Hepatocyte (in vitro differentiated cells): ENCODE data around the gene HCRTR2. TPM values are rescaled to one million over a fixed set of nuclear protein-coding genes. Genes with fewer than 3 reads are reported as not detected.

Experiments used
- DNase-seq: peaks from one replicate; pipeline ENCODE4 v3.0.0-alpha.2; 2016; ENCODE audit warnings: low spot score
- H2AFZ ChIP-seq: fragments of 200-600 bp; sonication (generic); 2 replicates; pipeline ENCODE4 v1.6.0; 2016; ENCODE audit warnings: antibody characterized with exemption, mild to moderate bottlenecking
- H3K27ac ChIP-seq: fragments of 200-600 bp; sonication (generic); 2 replicates; pipeline ENCODE4 v1.5.1; 2016; ENCODE audit warnings: mild to moderate bottlenecking
- H3K27me3 ChIP-seq: fragments of 200-600 bp; sonication (generic); 2 replicates; pipeline ENCODE4 v1.6.1; 2016
- H3K36me3 ChIP-seq: fragments of 200-600 bp; sonication (generic); replicated peaks from 2 replicates; pipeline ENCODE4 v1.5.1; 2016; ENCODE audit warnings: low read depth; ENCODE audit not compliant: insufficient read depth
- H3K4me1 ChIP-seq: fragments of 200-600 bp; sonication (generic); 2 replicates; pipeline ENCODE4 v1.5.1; 2016; ENCODE audit warnings: mild to moderate bottlenecking, moderate library complexity; ENCODE audit not compliant: insufficient read depth
- H3K4me2 ChIP-seq: fragments of 200-600 bp; sonication (generic); 2 replicates; pipeline ENCODE4 v1.6.0; 2016
- H3K4me3 ChIP-seq: fragments of 200-600 bp; sonication (generic); 2 replicates; pipeline ENCODE4 v1.5.1; 2016; ENCODE audit warnings: mild to moderate bottlenecking
- H3K79me2 ChIP-seq: fragments of 200-600 bp; sonication (generic); 2 replicates; pipeline ENCODE4 v1.6.0; 2017; ENCODE audit warnings: mild to moderate bottlenecking
- H3K9me2 ChIP-seq: fragments of 200-600 bp; sonication (generic); replicated peaks from 2 replicates; pipeline ENCODE4 v1.6.0; 2017; ENCODE audit warnings: mild to moderate bottlenecking; ENCODE audit not compliant: insufficient read depth
- H3K9me3 ChIP-seq: fragments of 200-600 bp; sonication (generic); 2 replicates; pipeline ENCODE4 v1.5.1; 2016; ENCODE audit warnings: low read depth, mild to moderate bottlenecking
- H4K20me1 ChIP-seq: fragments of 200-600 bp; sonication (generic); 2 replicates; pipeline ENCODE4 v1.6.0; 2016; ENCODE audit warnings: mild to moderate bottlenecking; ENCODE audit not compliant: insufficient read depth, poor library complexity, severe bottlenecking
- EZH2 ChIP-seq: fragments of 200-600 bp; sonication (generic); IDR thresholded peaks from 2 replicates; pipeline ENCODE4 v1.6.1; 2016; ENCODE audit warnings: antibody characterized with exemption, mild to moderate bottlenecking, borderline replicate concordance
- EZH2phosphoT487 ChIP-seq: fragments of 200-600 bp; sonication (generic); IDR thresholded peaks from one replicate; pipeline ENCODE4 v1.6.1; 2018; ENCODE audit warnings: antibody characterized with exemption, mild to moderate bottlenecking, low read depth, moderate library complexity; ENCODE audit not compliant: unreplicated experiment, severe bottlenecking
- WGBS: methylation state at CpG from one replicate; pipeline ENCODE4 v1.1.6; 2016; ENCODE audit warnings: low lambda C conversion rate; ENCODE audit errors: missing lambda C conversion rate; 5-methylcytosine and 5-hydroxymethylcytosine counted together
- polyA plus RNA-seq: library from polyadenylated mRNA; unstranded; fragments of >200 nt; fragmentation: Nextera tagmentation; extraction: Ambion mirVana; gene quantifications from 2 replicates; pipeline ENCODE4 v1.2.1, GENCODE V29; 2016
- total RNA-seq: library from RNA; depleted of rRNA; stranded (reverse); fragments of >200 nt; gene quantifications from 2 replicates; pipeline ENCODE4 v1.2.3, GENCODE V29; 2014
- TF ChIP-seq, protein P1 (sequence below): fragments of 200-600 bp; sonication (generic); IDR thresholded peaks from 2 replicates; pipeline ENCODE4 v1.5.1; 2016; ENCODE audit warnings: antibody characterized with exemption, mild to moderate bottlenecking; ENCODE audit not compliant: poor library complexity

The HCRTR2 gene
- total and polyA plus RNA-seq, 2 experiments from 2014 or later: 0.17 to 0.18 TPM

DNA sequence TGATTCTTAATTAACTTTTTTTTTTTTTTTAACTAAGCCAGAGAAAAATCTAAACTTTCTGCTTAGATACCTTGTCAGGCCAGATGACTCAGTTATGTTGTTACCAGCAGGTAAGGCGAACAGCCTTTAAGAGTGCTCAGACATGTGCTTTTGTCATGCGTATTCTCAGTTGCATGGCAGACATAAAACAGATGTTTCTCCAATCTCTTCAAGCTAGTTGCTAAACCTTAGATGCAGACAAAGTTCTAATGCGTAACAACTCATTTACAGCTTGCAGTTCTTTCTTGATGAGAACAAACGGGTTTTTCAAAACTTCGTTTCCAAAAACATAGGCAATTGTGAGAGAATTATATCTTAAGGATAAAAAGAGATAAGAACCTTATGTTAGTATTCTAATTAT is 103.3 kb downstream of the HCRTR2 start:
- peak; percentile 29 for DNase-seq
- Histone ChIP-seq H3K9me3 (no peaks in the 10 kb centered on the region), H3K27ac (peak overlapping the region; percentile 47), H2AFZ (peak overlapping the region; percentile 43), H3K4me3 (no peak overlapping the region), H3K79me2 (no peaks in the 10 kb centered on the region), H3K9me2 (no peaks in the 10 kb centered on the region), H4K20me1 (no peaks in the 10 kb centered on the region), H3K27me3 (no peaks in the 10 kb centered on the region), H3K4me2 (peak overlapping the region; percentile 64), H3K36me3 (no peaks in the 10 kb centered on the region), H3K4me1 (peaks cover 11% of the 10 kb centered on the region)
- no peak for TF ChIP-seq EZH2
- TF ChIP-seq, protein P1, sequence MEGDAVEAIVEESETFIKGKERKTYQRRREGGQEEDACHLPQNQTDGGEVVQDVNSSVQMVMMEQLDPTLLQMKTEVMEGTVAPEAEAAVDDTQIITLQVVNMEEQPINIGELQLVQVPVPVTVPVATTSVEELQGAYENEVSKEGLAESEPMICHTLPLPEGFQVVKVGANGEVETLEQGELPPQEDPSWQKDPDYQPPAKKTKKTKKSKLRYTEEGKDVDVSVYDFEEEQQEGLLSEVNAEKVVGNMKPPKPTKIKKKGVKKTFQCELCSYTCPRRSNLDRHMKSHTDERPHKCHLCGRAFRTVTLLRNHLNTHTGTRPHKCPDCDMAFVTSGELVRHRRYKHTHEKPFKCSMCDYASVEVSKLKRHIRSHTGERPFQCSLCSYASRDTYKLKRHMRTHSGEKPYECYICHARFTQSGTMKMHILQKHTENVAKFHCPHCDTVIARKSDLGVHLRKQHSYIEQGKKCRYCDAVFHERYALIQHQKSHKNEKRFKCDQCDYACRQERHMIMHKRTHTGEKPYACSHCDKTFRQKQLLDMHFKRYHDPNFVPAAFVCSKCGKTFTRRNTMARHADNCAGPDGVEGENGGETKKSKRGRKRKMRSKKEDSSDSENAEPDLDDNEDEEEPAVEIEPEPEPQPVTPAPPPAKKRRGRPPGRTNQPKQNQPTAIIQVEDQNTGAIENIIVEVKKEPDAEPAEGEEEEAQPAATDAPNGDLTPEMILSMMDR: no peak
- TF ChIP-seq EZH2phosphoT487: no peak
- WGBS: 64% methylated on average over 5 of the region's 5 CpGs

DNA sequence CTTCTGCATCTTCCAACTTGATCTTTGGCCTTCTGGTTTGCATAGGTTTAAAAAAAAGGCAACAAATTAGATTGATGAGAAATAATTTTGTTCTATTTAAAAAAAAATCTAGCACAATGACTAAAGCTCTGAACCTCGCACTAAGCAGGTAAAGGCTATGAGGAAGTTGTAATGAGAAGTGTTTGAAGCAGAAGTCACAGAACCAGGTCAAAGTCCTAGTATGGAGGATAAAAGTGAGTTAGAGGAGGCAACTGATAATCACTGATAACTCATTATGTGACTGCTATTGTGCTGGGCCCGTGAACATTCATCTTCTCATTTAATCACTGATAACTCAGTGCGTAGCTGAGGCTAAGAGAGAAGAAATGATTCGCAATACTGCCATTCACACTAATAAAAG is 106.9 kb downstream of the HCRTR2 start:
- no peak overlapping the region for H3K4me2 ChIP-seq
- H3K4me3 ChIP-seq: no peak overlapping the region
- H3K27me3 ChIP-seq: no peaks in the 10 kb centered on the region
- no peaks in the 10 kb centered on the region for H3K9me2 ChIP-seq
- H3K4me1 ChIP-seq: peaks cover 11% of the 10 kb centered on the region
- no peaks in the 10 kb centered on the region for H3K36me3 ChIP-seq
- no peak overlapping the region for H3K27ac ChIP-seq
- no peaks in the 10 kb centered on the region for H3K9me3 ChIP-seq
- no peak overlapping the region for H2AFZ ChIP-seq
- TF ChIP-seq EZH2: no peak
- WGBS: 53% methylated on average over 4 of the region's 4 CpGs
- DNase-seq: peak; percentile 22
- H4K20me1 ChIP-seq: no peaks in the 10 kb centered on the region
- H3K79me2 ChIP-seq: no peaks in the 10 kb centered on the region

- no peaks in the 10 kb centered on the region for H3K36me3 ChIP-seq
- 76% methylated on average over 6 of the region's 6 CpGs for WGBS
These were observed 107.8 kb downstream of the HCRTR2 start for GRCh38 chr6:55282115-55282514.

DNA sequence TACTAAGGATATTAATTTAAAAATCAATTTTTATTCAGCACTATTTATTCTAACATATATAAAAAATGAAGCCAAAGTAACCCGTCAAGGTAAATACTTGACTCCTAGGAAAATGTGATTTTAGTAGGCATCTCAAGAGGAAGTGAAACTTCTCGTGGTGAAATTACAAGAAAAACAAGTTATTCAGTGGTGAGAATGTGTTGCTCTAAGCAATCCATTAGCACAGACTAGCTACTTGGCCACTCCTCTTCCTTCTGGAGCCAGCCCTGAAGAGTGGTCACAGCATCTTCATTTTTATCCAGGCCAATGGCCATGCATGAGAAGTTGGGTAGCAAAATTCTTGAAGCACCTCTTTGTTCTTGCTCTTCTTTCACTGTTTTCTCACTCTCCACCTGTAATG is 112.5 kb downstream of the HCRTR2 start:
- H3K4me3 ChIP-seq: no peak overlapping the region
- TF ChIP-seq EZH2 (no peak), EZH2phosphoT487 (no peak)
- TF ChIP-seq, protein P1: no peak
- no peak for DNase-seq
- H3K4me1 ChIP-seq: no peaks in the 10 kb centered on the region
- no peaks in the 10 kb centered on the region for H3K79me2 ChIP-seq
- no peak overlapping the region for H2AFZ ChIP-seq
- no peaks in the 10 kb centered on the region for H3K36me3 ChIP-seq
- H3K9me3 ChIP-seq: no peaks in the 10 kb centered on the region
- H4K20me1 ChIP-seq: no peaks in the 10 kb centered on the region
- 84% methylated on average over 2 of the region's 2 CpGs for WGBS
- no peak overlapping the region for H3K4me2 ChIP-seq
- no peaks in the 10 kb centered on the region for H3K27me3 ChIP-seq
- no peaks in the 10 kb centered on the region for H3K9me2 ChIP-seq
- H3K27ac ChIP-seq: no peak overlapping the region

More at GRCh38 chr6:55282115-55282514, 107.8 kb downstream of the HCRTR2 start:
- H3K4me3 ChIP-seq: no peak overlapping the region
- no peaks in the 10 kb centered on the region for H3K27me3 ChIP-seq
- H3K4me2 ChIP-seq: no peak overlapping the region
- no peak overlapping the region for H2AFZ ChIP-seq
- H4K20me1 ChIP-seq: no peaks in the 10 kb centered on the region
- H3K9me3 ChIP-seq: no peaks in the 10 kb centered on the region
- no peaks in the 10 kb centered on the region for H3K79me2 ChIP-seq
- H3K9me2 ChIP-seq: no peaks in the 10 kb centered on the region
- DNase-seq: no peak
- no peak overlapping the region for H3K27ac ChIP-seq
- peaks cover 9% of the 10 kb centered on the region for H3K4me1 ChIP-seq
- TF ChIP-seq EZH2: no peak
- TF ChIP-seq, protein P1: no peak
- TF ChIP-seq EZH2phosphoT487: no peak
